ENCODE measurements around the gene NFKBIE.

GRCh38 chr6:44258921-44259320, 6.4 kb downstream of the NFKBIE start:
- no peak for TF ChIP-seq CTCF (IDR thresholded peaks at IDR 0.05; ENCODE audit: low read depth, low read length)
- no peak for TF ChIP-seq EZH2phosphoT487 (IDR thresholded peaks at IDR 0.05; ENCODE audit: low read depth)
